ENCODE data around the gene NOP9.

GRCh38 chr14:24337144-24337823 is 37.6 kb downstream of the NOP9 start:
- TF ChIP-seq POLR2A (IDR thresholded peaks at IDR 0.05): no peak
- TF ChIP-seq CTCF (IDR thresholded peaks at IDR 0.05): no peak
